GM21390 (cell line): Measurements from ENCODE around the gene LDHAL6A.
A peak's percentile ranks its signal among the peaks of the same experiment; 100 is the strongest.

Source experiments
- ATAC-seq: cut with Tn5 transposase; IDR thresholded peaks from one replicate; pipeline ENCODE4 v1.9.1; 2021; ENCODE audit not compliant: unreplicated experiment

LDHAL6A gene

DNA sequence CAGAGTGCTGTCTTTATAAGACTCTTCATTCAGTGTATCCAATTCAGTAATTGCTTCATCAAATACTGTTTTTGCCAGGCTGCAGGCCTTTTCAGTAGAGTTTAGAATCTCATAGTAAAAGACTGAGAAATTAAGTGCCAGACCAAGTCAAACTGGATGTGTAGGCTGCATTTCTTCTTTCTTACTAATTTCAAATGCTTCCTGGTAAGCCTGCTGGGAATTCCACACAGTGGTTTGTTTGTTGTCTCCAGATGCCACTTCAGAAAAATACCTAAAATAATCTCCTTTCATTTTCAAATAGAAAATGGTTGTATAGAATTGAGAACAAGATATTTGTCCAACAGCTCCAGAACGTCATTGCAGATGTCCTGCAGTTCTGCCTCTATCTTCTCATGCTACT, 34.7 kb downstream of the LDHAL6A start:
- ATAC-seq = no peak

- no peak for ATAC-seq
Observed at GRCh38 chr11:18490736-18491485, 35.3 kb downstream of the LDHAL6A start.

DNA sequence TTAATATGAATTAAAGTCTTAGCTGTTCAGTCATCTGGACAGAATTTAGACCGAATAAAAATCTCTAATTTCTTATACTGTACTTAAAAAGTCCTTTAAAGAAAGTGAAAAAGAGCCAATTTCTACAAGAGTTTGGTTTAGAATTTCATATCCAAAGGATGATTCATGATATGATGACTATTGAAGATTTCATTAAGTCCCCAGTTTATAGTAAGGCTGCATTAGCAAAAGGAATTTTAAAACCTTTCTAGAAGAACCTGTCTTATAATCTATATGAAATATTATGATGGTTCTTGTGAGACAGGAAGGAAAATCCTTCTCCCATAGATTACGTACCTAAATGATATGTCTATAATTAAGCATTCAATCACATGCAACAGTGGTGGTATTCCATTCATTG, 36.3 kb downstream of the LDHAL6A start:
- ATAC-seq = no peak

DNA sequence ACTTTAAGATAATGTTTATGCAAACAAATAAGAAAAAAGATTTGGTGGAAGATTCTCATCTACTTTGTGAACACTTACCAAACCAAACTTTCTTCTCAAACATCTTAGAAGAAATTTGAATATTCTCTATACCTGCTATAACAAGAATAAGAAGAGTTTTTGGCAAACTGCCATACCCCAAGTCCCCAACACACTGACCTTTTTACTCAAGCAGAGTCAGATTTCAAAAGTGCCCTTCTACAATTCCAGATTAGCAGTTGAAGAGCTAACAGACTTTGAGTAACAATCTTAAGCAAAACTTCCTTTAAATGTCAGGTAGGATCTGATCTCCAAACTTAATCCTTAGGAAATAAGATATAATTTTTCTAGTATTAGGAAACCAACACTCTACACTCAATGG, 37.2 kb downstream of the LDHAL6A start:
- no peak for ATAC-seq

DNA sequence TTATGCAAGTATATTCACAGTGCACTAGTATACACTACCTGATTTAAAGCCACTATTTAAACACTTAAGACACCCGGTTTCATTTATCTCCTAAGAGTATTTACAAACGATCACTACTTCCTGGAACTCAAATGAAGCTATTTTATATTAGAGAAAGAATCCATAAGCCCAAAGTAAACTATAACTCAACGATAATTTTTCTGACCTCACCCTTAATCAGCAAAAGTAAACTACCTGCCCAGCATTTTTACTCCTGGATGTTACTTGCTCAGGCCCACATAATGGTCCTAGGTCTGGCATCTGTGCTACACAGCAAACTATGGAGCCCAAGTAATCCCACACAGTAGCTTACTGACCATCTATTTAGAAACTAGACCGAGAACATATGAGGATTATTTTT, 37.7 kb downstream of the LDHAL6A start:
- no peak for ATAC-seq

DNA sequence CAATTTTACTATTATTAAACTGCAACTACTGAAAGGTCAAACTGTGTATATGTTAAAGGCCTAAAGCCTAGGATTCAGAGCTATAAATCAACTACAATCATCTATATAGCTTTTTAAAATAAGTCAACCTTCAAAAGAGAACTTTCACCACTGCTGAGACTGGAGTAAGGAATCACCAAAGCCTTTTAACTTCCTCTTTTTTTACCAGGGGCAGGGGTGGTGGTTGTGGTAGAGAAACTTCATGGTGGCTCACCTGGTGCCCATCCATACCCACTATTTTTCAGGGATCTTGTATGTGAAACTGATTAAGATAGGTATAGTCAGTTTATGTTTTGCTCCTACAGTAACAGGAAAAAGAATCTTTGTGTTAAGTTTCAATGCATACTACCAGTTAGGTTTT, 39.6 kb downstream of the LDHAL6A start:
- ATAC-seq = no peak

- no peak for ATAC-seq
Observed at GRCh38 chr11:18495703-18496102, 40.0 kb downstream of the LDHAL6A start.

- no peak for ATAC-seq
Observed at GRCh38 chr11:18498039-18498438, 42.4 kb downstream of the LDHAL6A start.

DNA sequence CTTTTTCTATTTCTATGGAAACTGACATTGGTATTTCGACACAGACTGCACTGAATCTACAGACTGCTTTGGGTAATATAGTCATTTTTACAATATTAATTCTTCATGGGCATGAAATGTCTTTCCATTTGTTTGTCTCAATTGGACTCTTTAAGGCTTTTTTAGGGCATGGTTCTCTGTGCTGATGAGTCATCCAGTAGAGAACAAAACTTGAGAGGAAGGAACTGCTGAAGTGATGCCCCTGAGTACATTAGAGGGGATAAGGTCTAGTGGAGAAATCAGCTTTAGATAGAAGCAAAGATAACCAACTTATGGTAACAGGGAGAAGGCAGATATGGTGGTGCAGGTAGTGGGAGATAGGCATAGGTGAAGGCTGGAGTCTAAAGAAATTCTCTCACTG, 46.0 kb downstream of the LDHAL6A start:
- ATAC-seq = no peak

DNA sequence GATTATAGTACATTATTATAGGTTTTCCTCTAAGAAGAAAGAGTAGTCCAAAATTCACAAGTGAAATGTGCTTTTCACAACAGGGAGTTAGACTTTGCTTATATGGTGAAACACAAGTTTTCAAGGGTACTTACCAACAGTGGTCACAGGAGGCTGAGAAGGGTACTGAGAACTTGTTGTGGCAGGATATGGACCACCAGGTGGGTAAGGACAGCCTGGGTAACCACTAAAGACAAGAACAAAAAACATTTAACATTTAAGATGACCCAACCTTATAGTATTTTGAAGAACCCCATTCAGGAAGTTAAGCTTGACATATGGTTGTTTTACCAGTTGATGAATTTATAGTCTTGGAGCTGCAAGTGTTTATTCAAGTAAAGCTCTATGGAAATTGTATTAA, 46.7 kb downstream of the LDHAL6A start:
- ATAC-seq = no peak

GRCh38 chr11:18521122-18521521, 65.5 kb downstream of the LDHAL6A start:
- ATAC-seq = no peak

- no peak for ATAC-seq
Observed at GRCh38 chr11:18522388-18522787, 66.7 kb downstream of the LDHAL6A start.

DNA sequence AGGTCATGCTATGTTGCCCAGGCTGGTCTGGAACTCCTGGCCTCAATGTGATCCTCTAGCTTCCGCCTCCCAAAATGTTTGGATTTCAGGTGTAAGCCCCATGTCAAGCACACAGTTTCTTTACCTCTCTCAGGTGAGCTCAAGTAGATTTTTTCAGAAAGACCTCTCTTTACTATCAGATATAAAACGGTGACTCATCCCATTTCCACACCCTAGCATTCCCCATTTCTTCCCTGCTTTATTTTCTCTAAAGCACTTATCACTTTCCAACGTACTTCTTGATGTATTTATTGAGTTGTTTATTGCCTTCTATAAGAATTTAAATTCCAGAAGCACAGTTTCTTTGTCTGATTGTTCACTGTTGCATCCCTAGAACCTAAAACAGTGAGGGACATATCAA, 67.4 kb downstream of the LDHAL6A start:
- no peak for ATAC-seq

DNA sequence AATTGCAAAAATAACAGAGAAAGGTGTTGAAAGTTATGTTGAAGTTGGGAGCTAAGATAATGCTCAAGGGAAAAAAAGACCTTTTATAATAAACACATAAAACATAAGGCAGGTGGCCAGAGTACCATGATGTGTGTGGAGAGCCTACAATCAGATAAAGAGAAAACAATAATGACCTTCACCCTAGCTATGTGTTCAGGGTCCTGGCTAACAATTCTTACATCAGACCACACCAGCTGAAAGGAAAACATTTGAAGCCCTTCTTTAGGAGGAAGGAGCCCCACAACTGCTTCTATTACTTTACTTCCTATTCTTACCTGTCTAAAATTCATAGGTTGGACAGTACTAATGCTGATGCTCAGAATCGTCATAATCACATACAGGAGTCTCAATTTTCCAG, 68.6 kb downstream of the LDHAL6A start:
- ATAC-seq = no peak

DNA sequence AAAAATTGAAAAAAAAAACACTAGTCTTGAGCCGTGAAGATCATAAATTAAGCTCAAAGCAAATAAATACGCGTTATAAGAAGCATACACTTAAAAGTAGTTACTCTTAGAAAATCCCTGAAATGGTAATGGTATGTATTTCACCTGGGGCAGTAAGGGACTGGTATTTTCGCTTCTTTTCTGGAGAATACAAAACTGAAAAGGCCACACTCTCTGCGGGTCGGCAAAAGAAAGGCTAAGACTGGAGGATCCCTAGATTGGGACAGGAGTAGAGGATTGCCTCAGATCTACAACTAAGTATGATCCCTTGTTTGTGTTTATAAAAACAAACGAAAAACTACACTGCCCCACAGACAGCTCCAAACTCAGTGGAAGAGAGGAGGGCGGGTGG, 70.5 kb downstream of the LDHAL6A start:
- ATAC-seq = no peak

DNA sequence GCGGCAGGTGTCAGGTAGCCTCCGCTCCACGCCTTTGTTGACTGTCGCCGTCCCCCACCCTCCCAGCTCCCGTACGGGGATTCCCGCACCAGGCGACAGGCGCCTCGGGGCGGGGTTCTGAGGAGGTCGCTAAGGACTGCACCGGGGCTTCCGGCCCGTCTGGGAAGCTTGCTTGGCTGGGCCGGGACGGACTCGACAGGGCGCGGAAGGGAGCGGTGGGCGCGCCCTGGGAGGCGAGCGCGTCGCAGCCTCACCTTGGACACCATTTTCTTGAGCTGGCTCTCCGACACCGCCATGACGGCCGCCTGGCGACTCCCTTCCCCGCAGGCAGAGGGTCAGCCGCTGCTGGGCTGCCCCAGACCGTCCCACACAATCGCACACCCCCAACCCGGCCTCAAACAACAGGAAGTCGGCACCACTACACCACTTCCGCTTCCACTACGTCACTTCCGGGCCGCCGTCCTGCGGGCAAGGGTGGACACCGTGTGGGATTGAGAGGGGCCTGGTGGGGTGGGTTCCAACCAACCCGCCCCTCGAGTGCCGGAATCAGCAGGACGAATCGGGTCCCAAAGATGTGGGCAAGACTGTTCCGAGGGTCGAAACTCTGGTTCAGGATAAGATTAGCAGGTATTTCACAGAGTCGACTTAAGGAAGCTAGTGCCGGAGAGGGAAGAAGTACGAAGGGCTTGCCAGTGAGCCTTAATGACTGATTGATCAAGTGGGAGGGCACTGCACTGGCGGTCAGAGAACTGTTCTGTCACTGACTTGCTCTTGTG, 71.1 kb downstream of the LDHAL6A start, which contains the start of gene TSG101:
Gene TSG101, minus strand, starts transcription at position 422 of the 776 bp plus-strand sequence. Its CDS starts 126 bp downstream, at position 296.
- ATAC-seq = peak; percentile 92

- no peak for ATAC-seq
Observed at GRCh38 chr11:18527512-18527911, 71.9 kb downstream of the LDHAL6A start.
